AG09309 (cell line): ENCODE results near the gene CMBL.
A peak's percentile ranks its signal among the peaks of the same experiment; 100 is the strongest.

Experiments used
- DNase-seq: peaks from one replicate; pipeline ENCODE4 v3.0.0-alpha.2; 2010; ENCODE audit warnings: low read depth
- H3K4me3 ChIP-seq: 2 replicates; pipeline ENCODE4 v1.5.1; 2011; ENCODE audit warnings: mild to moderate bottlenecking, low read depth, low read length, moderate library complexity; ENCODE audit not compliant: control insufficient read depth
- TF ChIP-seq, protein P1 (sequence below): IDR thresholded peaks from 2 replicates; pipeline ENCODE4 v1.5.1; 2011; ENCODE audit warnings: mild to moderate bottlenecking, low read depth, low read length, inconsistent platforms; ENCODE audit not compliant: insufficient read depth, control insufficient read depth; ENCODE audit errors: missing control alignments

CMBL gene

DNA sequence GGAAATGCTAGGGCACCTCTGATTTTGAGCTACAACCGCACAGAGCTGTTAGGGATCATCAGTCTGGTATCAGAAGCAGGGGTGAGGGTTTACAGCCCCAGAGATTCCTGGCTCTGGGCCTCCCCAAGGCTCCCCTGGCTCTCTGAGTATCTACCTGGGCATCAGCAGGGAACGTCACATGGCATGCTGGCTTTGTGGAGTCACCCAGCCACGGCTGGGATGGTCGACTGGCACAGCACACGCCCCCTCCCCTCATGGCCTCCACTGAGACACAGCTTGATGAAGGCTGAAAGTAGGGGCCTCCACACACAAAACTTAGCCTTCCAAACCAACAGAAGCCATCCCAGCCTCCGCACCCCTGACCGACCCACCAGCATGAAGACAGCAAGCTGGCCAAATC lies 74.7 kb downstream of the CMBL start:
- TF ChIP-seq, protein P1, sequence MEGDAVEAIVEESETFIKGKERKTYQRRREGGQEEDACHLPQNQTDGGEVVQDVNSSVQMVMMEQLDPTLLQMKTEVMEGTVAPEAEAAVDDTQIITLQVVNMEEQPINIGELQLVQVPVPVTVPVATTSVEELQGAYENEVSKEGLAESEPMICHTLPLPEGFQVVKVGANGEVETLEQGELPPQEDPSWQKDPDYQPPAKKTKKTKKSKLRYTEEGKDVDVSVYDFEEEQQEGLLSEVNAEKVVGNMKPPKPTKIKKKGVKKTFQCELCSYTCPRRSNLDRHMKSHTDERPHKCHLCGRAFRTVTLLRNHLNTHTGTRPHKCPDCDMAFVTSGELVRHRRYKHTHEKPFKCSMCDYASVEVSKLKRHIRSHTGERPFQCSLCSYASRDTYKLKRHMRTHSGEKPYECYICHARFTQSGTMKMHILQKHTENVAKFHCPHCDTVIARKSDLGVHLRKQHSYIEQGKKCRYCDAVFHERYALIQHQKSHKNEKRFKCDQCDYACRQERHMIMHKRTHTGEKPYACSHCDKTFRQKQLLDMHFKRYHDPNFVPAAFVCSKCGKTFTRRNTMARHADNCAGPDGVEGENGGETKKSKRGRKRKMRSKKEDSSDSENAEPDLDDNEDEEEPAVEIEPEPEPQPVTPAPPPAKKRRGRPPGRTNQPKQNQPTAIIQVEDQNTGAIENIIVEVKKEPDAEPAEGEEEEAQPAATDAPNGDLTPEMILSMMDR, result no peak
- DNase-seq, result no peak
- H3K4me3 ChIP-seq, result no peak overlapping the region

DNA sequence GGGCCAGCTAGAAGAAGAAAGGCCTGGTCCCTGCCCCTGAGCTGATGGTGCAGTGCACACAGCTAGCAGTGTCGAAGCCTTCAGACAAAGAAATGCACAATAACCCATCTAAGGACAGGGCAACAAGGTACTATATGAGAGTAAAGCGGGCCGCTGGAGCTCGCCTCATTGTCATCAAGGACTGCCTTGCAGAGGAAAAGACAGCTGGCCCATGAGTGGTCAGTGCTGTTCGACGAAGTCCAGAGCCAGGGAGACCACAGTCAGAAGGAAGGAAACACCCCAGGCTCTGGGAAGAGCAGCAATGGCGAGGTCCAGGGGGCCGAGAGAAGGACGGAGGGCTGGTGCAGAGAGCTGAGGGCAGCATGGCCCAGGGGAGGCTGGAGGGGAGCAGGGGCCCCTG lies 75.3 kb downstream of the CMBL start:
- no peak for DNase-seq
- H3K4me3 ChIP-seq, result no peak overlapping the region
- TF ChIP-seq, protein P1, result no peak

DNA sequence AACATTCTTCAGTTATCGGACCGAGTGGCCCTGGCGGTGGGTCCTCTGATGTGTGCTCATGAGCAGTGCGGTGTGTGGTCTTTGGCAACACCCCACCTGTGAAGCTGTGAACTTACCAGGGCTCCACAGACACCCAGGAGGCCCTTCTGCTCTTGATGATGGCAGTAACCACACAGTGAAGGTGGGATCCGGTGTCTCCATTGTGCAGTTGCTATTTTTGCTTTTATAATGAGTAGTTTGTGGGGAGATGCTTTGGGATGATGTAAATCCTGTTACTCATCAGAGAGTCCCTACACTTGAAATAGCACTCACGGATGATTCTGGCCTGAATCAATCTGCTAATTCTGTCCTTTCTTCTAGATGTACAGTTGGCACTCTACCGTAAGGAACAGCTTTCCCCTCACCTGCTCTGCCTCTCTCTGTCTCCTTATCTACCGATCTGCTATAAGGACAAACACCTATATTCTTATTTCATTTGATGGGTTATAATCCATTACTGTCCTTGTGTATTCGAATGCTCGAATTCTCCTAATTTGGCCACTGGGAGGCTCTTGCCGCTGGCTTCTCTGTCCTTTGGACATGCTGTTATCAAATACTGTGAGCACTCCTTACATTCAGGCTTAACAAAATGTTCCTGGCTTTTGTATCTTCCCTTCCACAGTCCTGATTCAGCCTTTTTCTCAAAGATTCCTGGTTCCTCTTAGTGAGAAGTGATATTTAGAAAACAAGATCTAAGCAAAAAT lies 78.2 kb downstream of the CMBL start:
- DNase-seq, result peak; percentile 84
- TF ChIP-seq, protein P1, result peak; percentile 32
- peak overlapping the region; percentile 19 for H3K4me3 ChIP-seq

DNA sequence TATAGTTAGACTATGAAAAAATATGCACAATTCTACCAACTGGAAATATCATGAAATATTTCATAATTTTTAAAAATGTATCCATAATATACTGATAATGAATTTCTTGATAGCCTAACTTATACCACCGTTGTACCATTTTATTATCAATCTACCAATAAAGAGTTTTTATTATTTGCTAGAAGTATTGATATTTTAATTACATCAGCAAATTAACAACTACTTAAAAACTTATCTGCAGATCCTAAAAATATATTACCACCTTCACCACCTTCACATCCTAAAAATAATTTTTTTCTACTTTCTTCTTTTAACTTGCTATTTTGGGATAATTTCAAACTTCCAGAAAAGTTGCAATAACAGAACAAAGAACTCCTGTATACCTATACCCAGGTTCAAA lies 79.4 kb downstream of the CMBL start:
- DNase-seq, result no peak
- no peak overlapping the region for H3K4me3 ChIP-seq
- TF ChIP-seq, protein P1, result no peak
